Stimulated activated CD8-positive, alpha-beta memory T cell treated with anti-CD3 and anti-CD28 coated beads, Interleukin-12 subunit alpha, Interleukin-12 subunit beta, amount 100 ng/mL, for 4 hours (primary cell): ENCODE data around the gene TMEM232.

Experiments used
- DNase-seq: peaks from one replicate; pipeline ENCODE4 v3.0.0-alpha.2; 2020; ENCODE audit warnings: low read depth

TMEM232 gene

DNA sequence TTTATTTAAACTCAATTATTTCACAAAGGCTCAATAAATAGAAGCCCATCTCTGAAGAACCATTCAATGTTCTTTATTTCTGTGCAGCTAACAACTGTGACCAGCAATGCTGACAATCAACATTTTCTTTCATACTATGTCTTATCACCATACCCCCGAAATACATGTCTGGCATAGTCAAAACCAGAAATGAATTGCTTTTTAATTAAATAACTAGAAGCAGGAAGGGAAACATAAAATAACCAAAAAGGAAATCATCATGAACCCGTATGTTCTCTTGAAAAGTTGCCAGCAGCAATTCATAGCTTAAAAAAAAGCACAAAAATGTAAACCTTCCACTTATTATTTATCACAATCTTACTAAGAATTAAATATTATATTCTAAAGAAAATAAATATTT, 212.4 kb downstream of the TMEM232 start:
- no peak for DNase-seq

DNA sequence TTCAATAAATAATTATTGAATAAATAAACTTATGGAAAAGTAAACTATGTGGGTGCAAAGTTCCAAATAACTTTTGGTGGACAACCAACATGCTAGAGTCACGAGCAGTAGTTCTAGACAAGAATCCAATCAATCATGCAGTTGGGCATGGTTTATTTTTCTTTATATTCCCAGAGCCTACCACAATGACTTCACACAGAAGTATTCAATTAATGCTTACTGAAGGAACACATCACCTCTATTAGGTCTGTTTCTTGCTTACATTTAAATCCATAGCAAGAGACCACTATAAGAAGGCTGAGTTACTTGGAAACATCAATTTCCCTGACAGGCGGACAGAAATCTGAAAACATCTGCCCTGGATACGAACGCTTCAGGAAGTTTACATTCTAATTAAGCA, 214.2 kb downstream of the TMEM232 start:
- DNase-seq: no peak

DNA sequence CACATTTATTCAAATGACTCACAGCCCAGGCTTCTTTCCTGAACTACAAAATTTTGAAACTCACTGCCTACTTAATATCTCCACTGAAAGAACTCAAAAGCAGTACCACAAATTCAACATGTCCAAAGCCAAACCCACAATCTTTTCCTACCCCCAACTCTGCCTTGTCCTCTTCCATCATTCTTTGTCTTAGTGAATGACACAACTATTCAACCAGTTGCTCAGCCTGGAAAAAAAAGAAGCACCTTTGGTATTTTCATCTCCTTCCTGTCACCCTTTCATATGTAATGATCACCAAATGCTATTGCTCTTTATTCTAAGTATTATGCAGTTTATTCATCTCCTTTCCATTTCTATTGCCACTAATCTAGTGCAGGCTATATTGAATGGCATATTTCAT, 216.3 kb downstream of the TMEM232 start:
- DNase-seq: no peak

DNA sequence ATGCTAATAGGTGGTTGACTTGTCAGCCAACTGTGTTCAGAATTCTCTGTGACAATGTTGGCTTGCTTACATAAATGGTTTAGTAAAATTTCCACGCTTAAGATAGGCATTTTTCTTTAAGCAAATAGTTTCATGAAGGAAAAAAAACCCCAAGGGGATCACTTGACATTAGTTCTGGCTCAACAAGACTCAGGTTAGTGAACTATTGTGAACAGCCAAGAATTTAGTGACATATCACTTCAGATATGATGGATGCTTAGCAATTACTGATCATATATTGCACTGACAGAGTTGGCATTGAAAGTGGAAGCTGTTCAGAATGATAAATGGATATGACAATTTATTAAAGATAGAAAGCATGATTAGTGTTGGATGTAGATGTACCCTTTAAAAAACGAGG, 218.5 kb downstream of the TMEM232 start:
- DNase-seq: no peak

DNA sequence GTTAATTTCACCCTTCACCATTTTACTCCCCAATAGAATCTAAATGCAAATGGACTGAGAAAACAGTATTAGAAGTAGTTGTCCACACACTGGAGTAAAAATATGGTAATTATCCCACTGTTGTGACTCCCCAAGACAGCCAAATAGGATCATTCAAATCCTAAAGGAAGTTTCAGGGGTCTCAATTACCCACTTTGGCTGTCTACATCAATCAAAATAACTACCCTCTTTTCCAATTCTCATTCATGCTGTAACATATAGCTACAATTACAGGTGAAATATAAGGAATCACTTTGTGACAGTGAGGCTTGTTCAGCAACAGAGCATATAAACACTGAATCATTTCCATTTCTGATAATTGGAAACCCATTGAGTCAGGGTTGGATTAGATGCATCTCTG, 220.1 kb downstream of the TMEM232 start:
- no peak for DNase-seq

DNA sequence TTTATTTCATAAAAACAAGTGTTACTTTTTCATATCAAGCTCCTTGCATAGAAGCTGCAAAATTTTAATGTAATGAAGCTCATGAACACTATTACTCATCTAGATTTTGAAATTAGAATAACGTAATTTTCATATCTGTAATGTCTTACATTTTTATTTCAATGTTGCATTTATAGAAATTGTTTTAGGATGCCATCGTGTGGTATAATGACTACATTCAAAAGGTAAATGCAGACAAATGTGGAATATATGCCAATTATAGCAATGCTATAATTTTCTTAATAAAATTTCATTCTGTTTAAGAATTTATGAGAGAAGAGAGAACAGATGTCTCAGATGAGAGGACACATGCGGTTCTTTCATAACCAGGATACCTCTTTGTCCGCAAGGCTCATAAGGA, 230.2 kb downstream of the TMEM232 start:
- DNase-seq: no peak

DNA sequence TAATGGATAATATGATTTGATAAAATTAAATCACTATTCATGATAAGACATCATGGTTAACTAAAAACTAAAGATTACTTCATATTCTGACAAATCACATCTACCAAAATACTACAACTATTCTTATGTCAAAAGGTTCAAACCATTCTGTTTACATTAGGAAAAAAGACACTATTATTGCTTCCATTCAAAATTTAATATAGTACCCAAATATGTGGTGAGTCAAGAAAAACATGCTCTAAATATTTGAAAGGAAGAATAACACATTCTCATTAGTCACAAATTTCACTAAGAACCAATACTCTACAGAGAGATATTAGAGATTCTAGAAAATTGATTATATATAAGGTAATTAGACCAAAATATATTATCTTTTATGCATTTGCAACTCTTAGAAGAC, 234.0 kb downstream of the TMEM232 start:
- no peak for DNase-seq

DNA sequence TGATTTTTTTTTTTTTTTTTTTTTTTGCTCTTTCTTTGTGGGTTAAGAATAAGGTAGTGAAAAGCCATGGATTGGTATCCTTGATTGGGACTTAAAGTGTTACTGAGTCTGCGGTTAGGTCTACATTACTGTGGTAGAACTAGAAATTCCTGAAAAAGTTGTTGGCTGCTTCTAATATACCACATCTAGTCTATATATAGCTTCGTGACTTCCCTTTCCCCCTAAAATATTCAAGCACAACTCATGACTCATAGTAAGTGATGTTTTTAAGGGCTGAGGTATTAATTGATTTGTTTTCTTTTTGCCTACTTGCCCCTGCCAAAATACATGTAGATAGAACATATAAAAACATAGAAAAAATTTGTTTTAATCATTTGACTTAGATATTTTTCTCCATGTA, 247.6 kb downstream of the TMEM232 start:
- no peak for DNase-seq

DNA sequence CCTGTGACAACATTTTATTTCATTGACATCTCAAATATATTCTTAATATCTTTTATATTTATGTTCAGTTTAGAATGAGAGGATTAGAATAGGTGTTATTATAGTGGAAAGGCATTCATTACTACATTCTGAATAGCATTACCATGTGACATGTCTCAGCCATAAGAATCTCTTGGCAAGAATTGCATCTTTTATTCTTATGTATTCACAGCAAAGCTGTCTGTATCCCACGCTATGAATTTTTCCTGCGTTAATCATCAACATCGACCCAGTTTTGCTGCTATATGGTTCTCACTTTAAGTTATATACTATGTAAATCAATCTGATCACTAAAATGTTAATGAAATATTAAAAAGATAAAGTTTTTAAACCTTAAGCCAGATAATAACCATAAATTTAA, 248.6 kb downstream of the TMEM232 start:
- DNase-seq: no peak

DNA sequence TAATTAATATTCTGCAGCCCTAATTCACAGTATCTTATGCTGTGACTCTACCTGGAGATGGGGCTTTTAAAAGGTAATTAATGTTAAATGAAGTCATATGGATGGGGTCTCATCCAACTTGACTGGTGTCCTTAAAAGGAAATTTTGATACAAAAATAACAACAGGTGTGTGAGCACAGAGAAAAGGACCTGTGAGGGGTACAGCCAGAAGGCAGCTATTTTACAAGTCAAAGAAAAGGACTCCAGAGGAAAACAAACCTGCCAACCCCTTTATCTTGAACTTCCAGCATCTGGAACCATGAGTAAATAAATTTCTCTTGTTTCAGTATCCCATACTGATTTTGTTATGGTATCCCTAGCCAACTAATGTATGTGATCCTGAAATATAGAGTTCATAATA, 250.3 kb downstream of the TMEM232 start:
- DNase-seq: no peak

DNA sequence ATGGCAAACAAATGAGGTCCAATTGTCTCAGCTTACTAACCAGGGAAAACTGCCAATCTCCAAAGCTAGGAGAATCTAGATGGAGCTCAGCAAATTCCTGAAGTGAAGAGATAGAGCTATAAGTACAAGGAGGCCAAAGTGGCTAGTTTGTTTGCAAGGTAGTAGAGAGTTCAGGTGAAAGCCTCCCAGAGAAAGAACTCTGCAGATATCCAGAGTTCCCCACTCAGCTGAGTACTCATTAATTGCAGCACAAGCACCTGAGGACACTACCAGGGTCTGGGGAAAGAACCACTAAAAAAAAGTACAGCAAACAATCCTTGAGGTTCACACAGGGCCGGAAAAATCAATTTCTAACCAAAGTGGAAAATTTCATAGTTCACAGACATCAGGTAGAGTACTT, 250.9 kb downstream of the TMEM232 start:
- no peak for DNase-seq

DNA sequence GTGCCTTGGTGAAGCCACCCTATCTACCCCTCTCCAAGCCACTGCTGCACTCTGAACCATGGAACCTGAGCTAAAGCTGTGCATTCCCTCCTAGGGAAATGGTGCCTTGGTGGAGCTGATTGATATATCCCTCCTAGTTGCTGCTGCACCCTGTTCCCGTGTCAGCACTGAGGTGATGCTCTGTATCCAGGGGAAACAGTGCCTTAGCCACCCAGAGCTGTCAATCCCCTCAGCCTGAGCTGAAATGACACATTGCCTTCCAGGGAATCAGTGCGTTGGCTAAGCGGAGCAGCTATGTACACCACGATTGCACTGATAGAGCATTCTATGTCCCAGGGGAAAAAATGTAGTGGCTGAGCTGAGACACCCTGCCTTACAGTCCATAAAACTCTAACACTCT, 257.0 kb downstream of the TMEM232 start:
- no peak for DNase-seq

DNA sequence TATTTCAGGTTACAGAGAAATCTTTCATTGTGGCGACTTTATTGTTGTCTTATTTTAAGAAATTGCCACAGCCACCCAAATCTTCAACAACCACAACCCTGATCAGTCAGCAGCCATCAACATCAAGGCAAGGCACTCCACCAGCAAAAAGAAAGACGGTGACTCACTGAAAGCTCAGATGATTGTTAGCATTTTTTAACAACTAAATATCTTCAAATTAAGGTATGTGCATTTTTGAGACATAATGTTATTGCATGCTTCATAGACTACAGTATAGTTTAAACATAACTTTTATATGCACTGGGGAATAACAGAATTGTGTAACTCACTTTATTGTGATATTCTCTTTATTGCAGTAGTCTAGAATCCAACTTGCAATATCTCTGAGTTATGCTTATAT, 263.4 kb downstream of the TMEM232 start:
- DNase-seq: no peak

DNA sequence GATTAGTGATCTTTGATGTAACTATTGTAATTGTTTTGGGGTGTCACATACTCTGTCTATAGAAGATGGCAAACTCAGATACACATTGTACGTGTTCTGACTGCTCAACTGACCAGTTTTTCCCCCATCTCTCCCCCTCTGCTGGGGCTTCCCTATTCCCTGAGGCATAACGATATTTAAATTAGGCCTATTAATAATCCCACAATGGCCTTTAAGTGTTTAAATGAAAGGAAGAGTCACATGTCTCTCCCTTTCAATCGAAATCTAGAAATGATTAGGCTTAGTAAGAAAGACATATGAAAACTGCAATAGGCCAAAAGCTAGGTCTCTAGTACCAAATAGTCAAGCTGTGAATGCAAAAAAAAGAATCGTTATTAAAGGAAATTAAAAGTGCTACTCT, 265.6 kb downstream of the TMEM232 start:
- DNase-seq: no peak

DNA sequence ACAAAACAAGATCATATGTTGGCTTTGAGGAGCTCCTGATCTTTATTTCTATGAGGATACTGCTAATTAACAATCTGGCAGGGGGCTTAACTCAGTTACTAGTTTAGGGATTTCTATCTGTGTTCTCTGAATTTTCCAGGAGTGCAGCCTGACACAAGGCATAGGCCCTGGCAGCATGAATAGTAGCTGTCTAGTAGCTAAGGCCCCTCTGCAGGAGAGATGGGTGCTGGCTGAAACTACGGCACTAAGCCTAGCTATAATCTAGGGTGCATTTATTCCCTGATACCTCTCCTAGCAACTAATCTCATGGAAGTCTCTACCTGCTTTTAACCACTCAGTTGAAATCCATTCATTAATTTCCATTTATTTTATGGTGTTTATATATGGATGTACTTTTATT, 268.2 kb downstream of the TMEM232 start:
- no peak for DNase-seq

DNA sequence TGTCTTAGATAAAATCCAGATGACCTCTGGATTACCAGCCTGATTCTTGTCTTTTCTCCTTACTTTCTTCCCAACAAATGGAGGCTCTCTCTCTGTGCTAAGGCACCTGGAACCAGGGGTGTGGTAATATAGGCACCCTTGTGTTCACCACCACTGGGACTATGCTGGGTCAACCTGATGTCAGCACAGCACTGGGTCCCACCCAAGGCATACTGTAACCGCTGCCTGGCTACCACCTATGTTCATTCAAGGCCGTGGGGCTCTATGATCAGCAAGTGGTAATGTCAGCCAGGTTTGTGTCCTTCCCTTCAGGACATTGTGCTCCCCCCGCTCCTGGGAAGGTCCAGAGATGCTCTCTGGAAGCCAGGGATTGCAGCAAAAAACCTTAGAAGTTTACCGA, 283.6 kb downstream of the TMEM232 start:
- DNase-seq: no peak

DNA sequence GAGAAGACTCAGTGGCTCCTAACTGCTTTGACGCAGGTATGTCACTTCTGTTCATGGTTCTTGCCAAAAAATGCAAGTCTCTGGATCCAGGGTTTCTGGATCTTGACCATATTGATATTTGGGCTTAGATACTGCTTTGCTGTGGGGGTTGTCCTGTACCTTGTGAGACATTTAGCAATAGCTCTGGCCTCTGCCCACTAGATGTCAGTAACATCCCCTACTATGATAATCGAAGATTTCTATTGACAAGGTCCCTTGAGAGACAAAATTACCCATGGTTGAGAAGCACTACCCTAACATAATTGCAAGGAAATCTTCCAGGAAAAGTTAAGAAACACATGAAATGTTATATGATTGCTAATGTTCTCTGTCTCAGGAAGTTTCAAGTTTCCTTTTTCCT, 285.4 kb downstream of the TMEM232 start:
- no peak for DNase-seq

DNA sequence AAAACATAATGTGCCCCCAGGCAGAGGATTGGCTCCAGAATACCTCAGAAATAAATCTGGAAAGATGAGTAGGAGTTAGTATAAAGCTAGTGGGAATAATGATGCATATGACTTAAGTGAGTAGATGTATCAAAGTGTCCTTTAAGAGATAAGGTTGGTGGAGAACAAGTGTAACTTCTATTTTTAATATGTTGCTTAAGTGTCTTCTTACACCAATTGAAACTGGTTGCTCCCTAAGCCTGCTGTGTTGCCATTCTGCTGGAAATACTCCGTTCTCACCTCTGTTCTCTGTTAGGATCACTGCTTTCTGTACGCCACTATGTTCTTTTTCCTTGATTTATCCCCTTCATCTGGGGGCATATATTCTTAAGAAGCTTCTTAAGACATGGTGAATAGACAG, 286.4 kb downstream of the TMEM232 start:
- no peak for DNase-seq

DNA sequence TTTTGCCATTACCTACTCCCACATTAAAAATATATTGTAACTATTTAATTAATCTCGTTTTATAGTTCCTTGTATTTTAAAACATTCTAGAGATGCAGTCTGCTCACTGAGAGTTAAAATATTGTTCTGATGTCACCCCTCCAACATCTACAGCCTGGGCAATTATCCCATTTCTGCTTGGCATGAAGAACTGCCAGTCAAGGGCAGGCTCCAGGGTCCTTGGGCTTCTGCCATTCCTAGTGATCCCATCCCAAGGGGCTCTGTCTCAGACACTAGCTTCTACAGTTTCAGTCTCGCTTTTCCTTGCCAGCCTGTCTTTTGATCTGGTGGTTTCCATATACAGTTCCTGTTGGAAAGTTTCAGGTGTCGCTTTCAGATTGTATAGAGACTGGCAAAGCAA, 287.2 kb downstream of the TMEM232 start:
- DNase-seq: no peak

DNA sequence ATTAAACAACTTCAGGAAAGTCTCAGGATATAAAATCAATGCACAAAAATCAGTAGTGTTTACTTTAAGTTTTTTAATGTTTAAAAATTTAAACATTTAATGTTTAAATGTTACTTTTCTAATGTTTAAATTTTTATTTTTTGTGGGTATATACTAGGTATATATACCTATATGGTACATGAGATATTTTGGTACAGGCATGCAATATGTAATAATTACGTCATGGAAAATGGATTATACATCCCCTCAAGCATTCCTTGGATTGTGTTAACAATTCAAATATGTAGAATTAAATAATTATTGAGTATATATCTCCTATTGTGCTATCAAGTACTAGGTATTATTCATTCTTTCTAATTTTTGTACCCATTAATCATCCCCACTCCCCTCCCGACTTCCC, 291.3 kb downstream of the TMEM232 start:
- DNase-seq: no peak

DNA sequence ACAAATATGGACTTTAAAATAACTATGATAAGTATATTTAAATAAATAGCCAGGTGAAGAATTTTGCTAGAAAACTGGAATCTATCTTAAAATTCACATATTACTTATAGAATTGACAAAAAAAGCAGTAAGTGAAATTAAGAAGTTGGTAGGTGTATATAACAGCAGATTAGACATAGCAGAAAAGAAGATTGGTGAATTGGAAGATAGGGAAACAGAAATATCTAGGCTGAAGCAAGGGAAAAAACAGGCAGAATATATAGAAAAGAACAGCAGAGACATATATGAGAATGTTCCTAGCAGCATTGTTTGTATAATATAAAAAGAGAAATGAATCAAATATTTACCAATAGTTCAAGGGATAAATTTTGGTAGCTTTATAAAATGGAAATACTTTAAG, 294.9 kb downstream of the TMEM232 start:
- no peak for DNase-seq

DNA sequence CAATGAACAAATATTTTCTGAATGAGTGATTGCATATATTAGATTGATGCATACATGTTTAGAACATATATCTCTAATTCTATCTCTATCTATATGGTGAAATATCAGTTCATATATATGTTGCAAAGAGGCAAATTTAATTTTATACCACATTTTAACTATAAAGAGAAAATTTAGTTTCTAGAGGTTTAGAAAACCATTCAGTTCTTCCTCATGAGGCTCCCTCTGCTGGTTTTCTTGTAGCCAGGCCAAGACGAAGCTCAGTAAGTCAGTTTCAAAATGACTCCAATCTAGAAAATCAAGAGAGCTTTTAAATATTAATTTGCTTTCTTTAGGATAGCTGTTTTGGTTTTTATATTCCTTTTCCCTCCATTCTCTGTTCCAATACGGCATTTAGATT, 312.1 kb downstream of the TMEM232 start:
- DNase-seq: no peak

DNA sequence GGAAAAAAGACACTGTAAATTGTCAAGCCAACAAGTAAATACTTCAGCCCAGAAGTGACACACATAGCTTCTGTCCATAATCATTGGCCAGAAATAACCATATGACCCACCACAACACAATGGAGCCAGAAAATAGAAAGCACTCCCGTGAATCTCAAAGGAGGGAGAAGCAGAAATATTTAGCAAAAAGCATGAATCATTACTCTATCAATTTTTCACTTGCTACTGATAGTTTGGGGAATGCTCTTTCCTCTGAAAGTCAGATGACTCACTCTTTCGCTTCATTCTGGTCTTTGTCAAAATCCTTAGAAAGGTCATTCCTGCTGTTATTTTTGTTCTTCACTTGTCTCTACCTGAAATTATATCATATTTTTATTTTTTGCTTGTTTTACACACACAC, 312.6 kb downstream of the TMEM232 start:
- no peak for DNase-seq

DNA sequence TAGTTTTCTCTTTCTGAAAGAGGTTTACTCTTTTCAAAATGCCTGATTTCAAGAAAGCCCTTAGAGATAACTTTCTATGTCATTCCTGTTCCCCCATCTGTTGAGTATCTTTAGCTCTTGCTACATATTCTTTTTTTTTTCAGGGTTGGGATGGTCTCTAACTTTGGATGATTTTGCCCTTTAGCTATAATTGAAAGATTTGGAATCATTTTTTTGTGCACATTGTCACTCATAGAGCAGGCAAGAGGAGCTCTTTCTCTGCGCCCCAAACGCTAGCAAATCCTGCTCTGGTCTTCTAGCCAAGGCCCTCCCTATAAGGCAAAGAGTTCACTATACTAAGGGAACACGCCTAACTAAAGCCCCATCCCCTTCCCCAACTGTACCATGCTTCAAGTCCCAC, 316.9 kb downstream of the TMEM232 start:
- no peak for DNase-seq

DNA sequence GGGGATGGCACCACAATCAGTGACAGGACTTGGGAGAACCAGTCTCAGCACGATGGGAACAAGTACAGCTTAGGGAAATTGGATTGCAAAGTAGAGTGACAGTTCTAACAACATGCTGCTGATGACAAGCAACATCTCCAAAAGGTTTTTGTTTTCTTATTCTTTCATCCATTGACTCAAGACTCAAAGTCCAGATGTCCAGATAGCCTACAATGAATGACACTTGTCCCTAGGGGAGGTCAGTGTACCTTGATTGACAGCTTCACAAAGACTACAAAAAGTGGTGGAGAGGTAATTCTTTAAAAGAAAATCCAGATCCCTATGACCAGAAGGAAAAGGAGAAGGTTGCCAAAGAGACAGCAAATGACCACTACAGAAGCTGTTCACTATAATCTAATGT, 323.9 kb downstream of the TMEM232 start:
- DNase-seq: no peak

DNA sequence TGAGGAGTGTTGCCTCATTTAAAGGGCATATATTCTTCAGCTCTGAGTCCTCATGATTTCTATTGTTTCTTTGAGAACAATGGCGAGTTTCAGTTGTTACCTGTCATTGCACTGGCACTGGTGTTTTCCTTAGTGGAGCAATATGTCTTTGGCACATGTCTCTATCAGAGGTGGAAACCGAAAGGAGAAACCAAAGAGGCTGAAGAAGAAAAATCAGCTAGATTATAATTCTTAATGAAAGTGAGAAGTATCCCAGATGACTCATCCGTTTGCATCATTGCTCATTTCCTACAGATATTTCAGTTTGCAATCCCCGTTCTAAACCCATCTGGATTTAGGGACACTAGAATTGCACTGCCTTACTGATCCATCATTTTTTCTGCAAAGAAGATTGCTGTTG, 324.6 kb downstream of the TMEM232 start:
- DNase-seq: no peak
